CD14-positive monocyte (primary cell): ENCODE results near the gene EP400. TPM values are rescaled to one million over a fixed set of nuclear protein-coding genes. Genes with fewer than 3 reads are reported as not detected.

ENCODE experiments used
- DNase-seq, 3 donors: peaks; one replicate each; pipeline ENCODE4 v3.0.0-alpha.2; 2011 to 2022
- H2AFZ ChIP-seq: 2 replicates; pipeline ENCODE4 v1.6.0; 2012; ENCODE audit warnings: mild to moderate bottlenecking, low read depth, low read length, inconsistent platforms; ENCODE audit not compliant: insufficient read depth, poor library complexity, severe bottlenecking
- H3K27ac ChIP-seq, 2 donors: 1 replicate in 1 of 2; 2 replicates in 1 of 2; pipeline ENCODE4 v1.5.1; 2012 to 2013; ENCODE audit warnings: low read length in 2 of 2, control low read depth in 1 of 2, inconsistent platforms in 1 of 2, low read depth in 1 of 2, mild to moderate bottlenecking in 1 of 2
- H3K27me3 ChIP-seq, 2 donors: one replicate each; pipeline versions ENCODE4 v1.6.0 to v1.6.1; 2011 to 2013; ENCODE audit warnings: low read length in 2 of 2; ENCODE audit not compliant: control insufficient read depth in 2 of 2, insufficient read depth in 2 of 2
- H3K36me3 ChIP-seq, 2 donors: replicated peaks in 1 of 2; 1 replicate in 1 of 2; 2 replicates in 1 of 2; pipeline versions ENCODE4 v1.5.1 to v1.6.1; 2012 to 2013; ENCODE audit warnings: low read length in 2 of 2, control low read depth in 1 of 2, inconsistent platforms in 1 of 2, mild to moderate bottlenecking in 1 of 2; ENCODE audit not compliant: insufficient read depth in 2 of 2, control insufficient read depth in 1 of 2
- H3K4me1 ChIP-seq, 2 donors: 1 replicate in 1 of 2; 2 replicates in 1 of 2; pipeline versions ENCODE4 v1.5.1 to v1.6.1; 2012 to 2013; ENCODE audit warnings: low read length in 2 of 2, control low read depth in 1 of 2, inconsistent platforms in 1 of 2, mild to moderate bottlenecking in 1 of 2, moderate library complexity in 1 of 2; ENCODE audit not compliant: insufficient read depth in 2 of 2, control insufficient read depth in 1 of 2
- H3K4me2 ChIP-seq: replicated peaks from 2 replicates; pipeline ENCODE3; 2012; ENCODE audit warnings: low read length, moderate library complexity, mild to moderate bottlenecking; ENCODE audit not compliant: poor library complexity, severe bottlenecking; ENCODE audit errors: extremely low read depth
- H3K4me3 ChIP-seq, 3 experiments: fragments of 200-600 bp in 1 of 3; sonication (generic) in 1 of 3; replicated peaks in 1 of 3; 1 replicate in 2 of 3; 2 replicates in 1 of 3; pipeline ENCODE4 v1.5.1; 2011 to 2013; ENCODE audit warnings: low read length in 3 of 3, mild to moderate bottlenecking in 3 of 3, control low read depth in 2 of 3, low read depth in 2 of 3, inconsistent platforms in 1 of 3, moderate library complexity in 1 of 3
- H3K79me2 ChIP-seq: 2 replicates; pipeline ENCODE4 v1.6.0; 2012; ENCODE audit warnings: mild to moderate bottlenecking, control low read depth, inconsistent platforms, low read length, moderate library complexity; ENCODE audit not compliant: insufficient read depth
- H3K9ac ChIP-seq: 2 replicates; pipeline ENCODE4 v1.6.0; 2017; ENCODE audit warnings: low read length, mild to moderate bottlenecking; ENCODE audit not compliant: insufficient read depth, poor library complexity, severe bottlenecking
- H3K9me3 ChIP-seq, 2 donors: replicated peaks in 1 of 2; 1 replicate in 1 of 2; 2 replicates in 1 of 2; pipeline versions ENCODE4 v1.5.1 to v1.6.1; 2012 to 2013; ENCODE audit warnings: low read length in 2 of 2, control low read depth in 1 of 2; ENCODE audit not compliant: control insufficient read depth in 1 of 2, insufficient read depth in 1 of 2
- H4K20me1 ChIP-seq: 2 replicates; pipeline ENCODE4 v1.6.0; 2012; ENCODE audit warnings: mild to moderate bottlenecking, low read length, control low read depth, moderate library complexity; ENCODE audit not compliant: insufficient read depth
- H3K27ac Mint-ChIP-seq, 7 donors: one replicate each; pipeline ENCODE4 v1.8.0; 2020; ENCODE audit warnings: mild to moderate bottlenecking in 7 of 7, mixed read lengths in 7 of 7, moderate library complexity in 6 of 7, inconsistent platforms in 2 of 7
- H3K27me3 Mint-ChIP-seq, 3 donors: one replicate each; pipeline ENCODE4 v1.8.0; 2021 to 2022; ENCODE audit warnings: low read depth in 3 of 3, mild to moderate bottlenecking in 3 of 3, mixed read lengths in 3 of 3, moderate library complexity in 3 of 3, inconsistent platforms in 1 of 3
- H3K36me3 Mint-ChIP-seq, 2 donors: one replicate each; pipeline ENCODE4 v1.8.0; 2020; ENCODE audit warnings: mixed read lengths in 2 of 2, inconsistent platforms in 1 of 2, mild to moderate bottlenecking in 1 of 2
- H3K4me1 Mint-ChIP-seq: one replicate; pipeline ENCODE4 v1.8.0; 2020; ENCODE audit warnings: mild to moderate bottlenecking, mixed read lengths
- H3K4me3 Mint-ChIP-seq, 2 donors: one replicate each; pipeline ENCODE4 v1.8.0; 2020; ENCODE audit warnings: mild to moderate bottlenecking in 2 of 2, mixed read lengths in 2 of 2, moderate library complexity in 1 of 2
- H3K9me3 Mint-ChIP-seq, 7 donors: one replicate each; pipeline ENCODE4 v1.8.0; 2020 to 2022; ENCODE audit warnings: mixed read lengths in 7 of 7, mild to moderate bottlenecking in 6 of 7, moderate library complexity in 6 of 7, inconsistent platforms in 2 of 7
- WGBS: methylation state at CpG from one replicate; pipeline ENCODE4 v1.1.5; 2013; ENCODE audit warnings: missing lambda C conversion rate; ENCODE audit not compliant: insufficient coverage; 5-methylcytosine and 5-hydroxymethylcytosine counted together
- intact Hi-C, 2 donors: fragments of 100-400 bp; cut with micrococcal nuclease; formaldehyde crosslinking; loops; one replicate each; pipeline versions ENCODE4 v1.15.0 to v1.15.1; 2023
- polyA plus RNA-seq, 3 donors: library from polyadenylated mRNA; depleted of rRNA in 1 of 3; unstranded in 2 of 3; stranded (reverse) in 1 of 3; fragments of 300-500 nt in 2 of 3; fragments of >200 nt in 1 of 3; fragmentation: Illumina TruSeq in 2 of 3; gene quantifications; 1 replicate in 2 of 3; 2 replicates in 1 of 3; pipeline ENCODE4 v1.2.3, GENCODE V29; 2012 to 2021
- TF ChIP-seq, protein P1 (sequence below): fragments of 200-600 bp; IDR thresholded peaks from one replicate; pipeline ENCODE4 v1.8.0; 2022; ENCODE audit warnings: antibody characterized with exemption, mild to moderate bottlenecking

The EP400 gene
- polyA plus RNA-seq, 3 donors, result 0.65 to 12.1 (median 0.81) TPM

GRCh38 chr12:131940141-131940547, 9.6 kb upstream of the EP400 start:
- DNase-seq, result no peak
- peak overlapping the region in 1 of 7 donors; percentile 74 for H3K27ac Mint-ChIP-seq
- H3K4me3 ChIP-seq, result no peak overlapping the region
- WGBS, result 92% methylated on average over 2 of the region's 8 CpGs
- H3K36me3 ChIP-seq, result peaks cover 47 to 85% of the 10 kb centered on the region in 2 donors
- H3K9me3 Mint-ChIP-seq, result peaks cover 0 to 2% (median 0%) of the 10 kb centered on the region in 7 donors
- H3K27me3 Mint-ChIP-seq, result peaks cover 0 to 2% (median 0%) of the 10 kb centered on the region in 3 donors
- H3K9ac ChIP-seq, result no peak overlapping the region
- no peaks in the 10 kb centered on the region for H3K4me1 Mint-ChIP-seq
- intact Hi-C loops, result no loop called here
- H3K4me3 Mint-ChIP-seq, result no peak overlapping the region
- H3K4me2 ChIP-seq, result no peak overlapping the region
- H3K4me1 ChIP-seq, result no peaks in the 10 kb centered on the region
- no peaks in the 10 kb centered on the region for H3K79me2 ChIP-seq
- no peak overlapping the region for H2AFZ ChIP-seq
- H3K9me3 ChIP-seq, result no peaks in the 10 kb centered on the region
- H4K20me1 ChIP-seq, result no peaks in the 10 kb centered on the region
- TF ChIP-seq, protein P1, sequence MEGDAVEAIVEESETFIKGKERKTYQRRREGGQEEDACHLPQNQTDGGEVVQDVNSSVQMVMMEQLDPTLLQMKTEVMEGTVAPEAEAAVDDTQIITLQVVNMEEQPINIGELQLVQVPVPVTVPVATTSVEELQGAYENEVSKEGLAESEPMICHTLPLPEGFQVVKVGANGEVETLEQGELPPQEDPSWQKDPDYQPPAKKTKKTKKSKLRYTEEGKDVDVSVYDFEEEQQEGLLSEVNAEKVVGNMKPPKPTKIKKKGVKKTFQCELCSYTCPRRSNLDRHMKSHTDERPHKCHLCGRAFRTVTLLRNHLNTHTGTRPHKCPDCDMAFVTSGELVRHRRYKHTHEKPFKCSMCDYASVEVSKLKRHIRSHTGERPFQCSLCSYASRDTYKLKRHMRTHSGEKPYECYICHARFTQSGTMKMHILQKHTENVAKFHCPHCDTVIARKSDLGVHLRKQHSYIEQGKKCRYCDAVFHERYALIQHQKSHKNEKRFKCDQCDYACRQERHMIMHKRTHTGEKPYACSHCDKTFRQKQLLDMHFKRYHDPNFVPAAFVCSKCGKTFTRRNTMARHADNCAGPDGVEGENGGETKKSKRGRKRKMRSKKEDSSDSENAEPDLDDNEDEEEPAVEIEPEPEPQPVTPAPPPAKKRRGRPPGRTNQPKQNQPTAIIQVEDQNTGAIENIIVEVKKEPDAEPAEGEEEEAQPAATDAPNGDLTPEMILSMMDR, result no peak
- no peaks in the 10 kb centered on the region for H3K27me3 ChIP-seq
- H3K27ac ChIP-seq, result no peak overlapping the region
- peaks cover 55 to 96% of the 10 kb centered on the region in 2 donors for H3K36me3 Mint-ChIP-seq

DNA sequence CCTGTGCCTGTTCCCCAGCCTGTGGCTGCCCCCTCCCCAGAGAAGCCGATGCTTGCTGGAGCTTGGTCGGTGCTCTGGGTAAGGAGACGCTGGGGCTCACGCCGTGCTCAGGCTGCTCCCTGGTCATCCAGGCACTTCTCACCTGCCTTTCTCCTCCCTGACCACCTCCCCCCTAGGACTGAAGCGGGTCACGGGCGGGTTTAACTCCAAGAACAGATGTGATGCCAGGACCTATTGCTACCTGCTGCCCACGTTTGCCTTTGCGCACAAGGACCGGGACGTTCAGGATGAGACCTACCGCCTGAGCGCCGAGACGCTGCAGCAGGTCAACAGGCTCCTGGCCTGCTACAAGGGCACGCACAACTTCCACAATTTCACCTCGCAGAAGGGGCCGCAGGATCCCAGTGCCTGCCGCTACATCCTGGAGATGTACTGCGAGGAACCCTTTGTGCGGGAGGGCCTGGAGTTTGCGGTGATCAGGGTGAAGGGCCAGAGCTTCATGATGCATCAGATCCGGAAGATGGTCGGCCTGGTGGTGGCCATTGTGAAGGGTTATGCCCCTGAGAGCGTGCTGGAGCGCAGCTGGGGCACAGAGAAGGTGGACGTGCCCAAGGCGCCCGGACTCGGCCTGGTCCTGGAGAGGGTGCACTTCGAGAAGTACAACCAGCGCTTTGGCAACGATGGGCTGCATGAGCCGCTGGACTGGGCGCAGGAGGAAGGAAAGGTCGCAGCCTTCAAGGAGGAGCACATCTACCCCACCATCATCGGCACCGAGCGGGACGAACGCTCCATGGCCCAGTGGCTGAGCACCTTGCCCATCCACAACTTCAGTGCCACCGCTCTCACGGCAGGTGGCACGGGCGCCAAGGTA, 8.4 kb upstream of the EP400 start:
- Histone ChIP-seq H3K79me2 (no peaks in the 10 kb centered on the region), H3K9me3 (no peaks in the 10 kb centered on the region), H3K9ac (no peak overlapping the region), H3K27me3 (no peaks in the 10 kb centered on the region), H3K36me3 (peaks cover 38 to 73% of the 10 kb centered on the region in 2 donors), H3K4me3 (no peak overlapping the region), H3K4me1 (no peaks in the 10 kb centered on the region), H3K27ac (no peak overlapping the region), H4K20me1 (no peaks in the 10 kb centered on the region), H2AFZ (no peak overlapping the region), H3K4me2 (no peak overlapping the region)
- H3K36me3 Mint-ChIP-seq, result peaks cover 52 to 86% of the 10 kb centered on the region in 2 donors
- DNase-seq, result no peak
- H3K4me3 Mint-ChIP-seq, result no peak overlapping the region
- peak overlapping the region in 1 of 7 donors; percentile 50 for H3K27ac Mint-ChIP-seq
- TF ChIP-seq, protein P1, result no peak
- intact Hi-C loops, result no loop called here
- no peaks in the 10 kb centered on the region for H3K4me1 Mint-ChIP-seq
- H3K9me3 Mint-ChIP-seq, result peaks cover 0 to 2% (median 0%) of the 10 kb centered on the region in 7 donors
- H3K27me3 Mint-ChIP-seq, result peaks cover 0 to 2% (median 0%) of the 10 kb centered on the region in 3 donors
- 96% methylated on average over 42 of the region's 46 CpGs for WGBS
